K562 (cell line): ENCODE data around the gene TMEM121B. TPM values are rescaled to one million over a fixed set of nuclear protein-coding genes. Genes with fewer than 3 reads are reported as not detected.

Experiments used
- ARID1B ChIP-seq: fragments of 450-650 bp; IDR thresholded peaks from 2 replicates; pipeline ENCODE4 v1.6.1; 2016; ENCODE audit warnings: antibody characterized with exemption, mild to moderate bottlenecking, inconsistent platforms
- CBX8 ChIP-seq: fragments of 200-600 bp; sonication (generic); IDR thresholded peaks from 2 replicates; pipeline ENCODE4 v1.6.1; 2012; ENCODE audit warnings: borderline replicate concordance, mixed run types, low read depth, mild to moderate bottlenecking, moderate library complexity, mixed read lengths, low read length, control low read depth, inconsistent platforms; ENCODE audit not compliant: poor library complexity, severe bottlenecking; ENCODE audit errors: extremely low read depth
- CCAR2 ChIP-seq: fragments of 200-400 bp; formaldehyde crosslinking; IDR thresholded peaks from 2 replicates; pipeline ENCODE4 v1.6.1; 2017; ENCODE audit warnings: mild to moderate bottlenecking, low read depth, low read length
- CTBP1 ChIP-seq: fragments of 450-650 bp; IDR thresholded peaks from 2 replicates; pipeline ENCODE4 v1.6.1; 2016; ENCODE audit warnings: borderline replicate concordance
- EWSR1 ChIP-seq: fragments of 450-650 bp; IDR thresholded peaks from 2 replicates; pipeline ENCODE4 v1.6.1; 2018; ENCODE audit warnings: borderline replicate concordance, mild to moderate bottlenecking, low read depth, moderate library complexity; ENCODE audit not compliant: partially characterized antibody
- GTF2A2 ChIP-seq: IDR thresholded peaks from 2 replicates; pipeline ENCODE4 v1.6.1; 2016; ENCODE audit warnings: mild to moderate bottlenecking, missing genetic modification characterization, missing compliant biosample characterization
- HDAC3 ChIP-seq: fragments of 450-650 bp; IDR thresholded peaks from 2 replicates; pipeline ENCODE4 v1.6.1; 2018; ENCODE audit warnings: borderline replicate concordance, mild to moderate bottlenecking, moderate library complexity; ENCODE audit not compliant: partially characterized antibody
- HMG20B ChIP-seq: fragments of 250-450 bp; sonication (Bioruptor Pico); IDR thresholded peaks from 2 replicates; pipeline ENCODE4 v1.5.0; 2021; ENCODE audit warnings: mild to moderate bottlenecking
- JUNB ChIP-seq: fragments of 450-650 bp; formaldehyde crosslinking; conservative IDR thresholded peaks from 2 replicates; pipeline ENCODE4 v1.4.0; 2020; ENCODE audit warnings: mild to moderate bottlenecking
- MEIS2 ChIP-seq: fragments of 450-650 bp; IDR thresholded peaks from 2 replicates; pipeline ENCODE4 v1.6.1; 2014; ENCODE audit warnings: mild to moderate bottlenecking; ENCODE audit not compliant: partially characterized antibody
- NBN ChIP-seq: fragments of 450-650 bp; IDR thresholded peaks from 2 replicates; pipeline ENCODE4 v1.6.1; 2016; ENCODE audit warnings: low read depth, mild to moderate bottlenecking
- NCOA4 ChIP-seq: fragments of 450-650 bp; IDR thresholded peaks from 2 replicates; pipeline ENCODE4 v1.6.1; 2018; ENCODE audit warnings: mild to moderate bottlenecking; ENCODE audit not compliant: partially characterized antibody
- NFRKB ChIP-seq: fragments of 450-650 bp; IDR thresholded peaks from 2 replicates; pipeline ENCODE4 v1.6.1; 2016; ENCODE audit warnings: low read depth
- NR2C2 ChIP-seq, 2 experiments: fragments of 200-800 bp in 1 of 2; sonication (Bioruptor generic) in 1 of 2; sonication (generic) in 1 of 2; formaldehyde crosslinking in 1 of 2; IDR thresholded peaks; 2 replicates each; pipeline versions ENCODE4 v1.6.1 to v1.8.0; 2016 to 2022; ENCODE audit warnings: mild to moderate bottlenecking in 1 of 2, missing compliant biosample characterization in 1 of 2, missing genetic modification characterization in 1 of 2, missing genetic modification reagents in 1 of 2
- NR2F6 ChIP-seq: fragments of 450-650 bp; formaldehyde crosslinking; IDR thresholded peaks from 2 replicates; pipeline ENCODE4 v1.4.0; 2020; ENCODE audit warnings: mild to moderate bottlenecking
- PHB ChIP-seq: fragments of 250-450 bp; sonication (Bioruptor Pico); IDR thresholded peaks from 2 replicates; pipeline ENCODE4 v1.5.0; 2021
- RBBP5 ChIP-seq: fragments of 200-600 bp; sonication (generic); IDR thresholded peaks from 2 replicates; pipeline ENCODE4 v1.6.1; 2012; ENCODE audit warnings: borderline replicate concordance, mild to moderate bottlenecking, low read length, control low read depth, inconsistent platforms; ENCODE audit not compliant: insufficient read depth, poor library complexity, severe bottlenecking
- RBFOX2 ChIP-seq: fragments of 200-400 bp; formaldehyde crosslinking; IDR thresholded peaks from 2 replicates; pipeline ENCODE4 v1.6.1; 2017; ENCODE audit warnings: low read depth, mild to moderate bottlenecking, low read length, moderate library complexity
- RBM15 ChIP-seq: fragments of 200-400 bp; formaldehyde crosslinking; IDR thresholded peaks from 2 replicates; pipeline ENCODE4 v1.6.1; 2018; ENCODE audit warnings: mild to moderate bottlenecking, low read length, moderate library complexity; ENCODE audit not compliant: insufficient read depth
- SIRT6 ChIP-seq: IDR thresholded peaks from one replicate; pipeline ENCODE4 v1.6.1; 2012; ENCODE audit warnings: low read depth, mild to moderate bottlenecking, control low read depth, inconsistent platforms, low read length, moderate library complexity
- SP1 ChIP-seq: sonication (generic); formaldehyde crosslinking; IDR thresholded peaks from 2 replicates; pipeline ENCODE4 v1.8.1; 2022; ENCODE audit warnings: mild to moderate bottlenecking, missing genetic modification reagents
- STAG1 ChIP-seq: sonication (generic); formaldehyde crosslinking; IDR thresholded peaks from 2 replicates; pipeline ENCODE4 v1.5.0; 2020; ENCODE audit warnings: missing genetic modification reagents, borderline replicate concordance
- ZNF717 ChIP-seq: fragments of 250-450 bp; sonication (Bioruptor Pico); IDR thresholded peaks from 2 replicates; pipeline ENCODE4 v1.5.0; 2021
- ZNF830 ChIP-seq: fragments of 250-450 bp; sonication (Bioruptor Pico); IDR thresholded peaks from 2 replicates; pipeline ENCODE4 v1.5.0; 2021; ENCODE audit warnings: mild to moderate bottlenecking
- polyA plus RNA-seq, 8 experiments: library from polyadenylated mRNA; depleted of rRNA in 4 of 8; stranded (reverse) in 5 of 8; unstranded in 3 of 8; fragments of >200 nt; fragmentation: Nextera tagmentation in 2 of 8; fragmentation: Illumina TruSeq in 1 of 8; extraction: Ambion mirVana in 2 of 8; extraction: Trizol in 1 of 8; gene quantifications; 2 replicates each; pipeline versions ENCODE4 v1.2.1 to v1.2.3, GENCODE V29; 2011 to 2014; ENCODE audit warnings: inconsistent platforms in 1 of 8, missing spikeins in 1 of 8
- total RNA-seq, 7 experiments: library from RNA; depleted of rRNA in 6 of 7; stranded (reverse); fragments of >200 nt in 6 of 7; fragmentation: Illumina TruSeq in 2 of 7; extraction: Trizol in 2 of 7; gene quantifications; 2 replicates each; pipeline versions ENCODE4 v1.2.1 to v1.2.3, GENCODE V29; 2011 to 2021; ENCODE audit warnings: low replicate concordance in 1 of 7
- TF ChIP-seq, protein P1 (sequence below): fragments of 250-450 bp; sonication (Bioruptor Pico); IDR thresholded peaks from 2 replicates; pipeline ENCODE4 v1.5.1; 2021; ENCODE audit warnings: mild to moderate bottlenecking
- TF ChIP-seq, protein P2 (sequence below): fragments of 450-650 bp; IDR thresholded peaks from 2 replicates; pipeline ENCODE4 v1.7.1; 2018; ENCODE audit warnings: mild to moderate bottlenecking, low read depth; ENCODE audit not compliant: partially characterized antibody

Gene TMEM121B
- total and polyA plus RNA-seq, 9 of the 15 experiments (the other 6 are each of a cell fraction or from before 2014, with no cell fraction given) = 0.03 to 0.07 (median 0.03) TPM; not detected in 6

DNA sequence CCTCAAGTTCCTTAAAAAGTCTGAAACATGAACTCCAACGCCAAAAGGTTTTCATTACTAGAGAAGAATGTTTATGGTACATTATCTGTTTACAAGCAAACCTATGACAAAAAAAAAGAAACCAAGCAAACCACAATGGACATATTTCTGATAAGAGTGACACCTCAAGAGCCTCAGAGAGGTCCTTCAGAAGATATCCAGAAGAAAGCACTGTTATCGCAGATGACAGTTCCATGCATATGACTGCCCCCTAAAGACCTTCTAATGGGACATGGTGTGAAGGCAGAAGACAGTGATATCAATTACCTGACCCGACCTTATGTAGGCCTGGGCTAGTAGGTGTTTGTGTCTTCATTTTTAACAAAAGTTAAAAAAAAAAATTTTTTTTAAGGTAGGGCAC, 34.8 kb upstream of the TMEM121B start (continued):
- TF ChIP-seq, protein P1, sequence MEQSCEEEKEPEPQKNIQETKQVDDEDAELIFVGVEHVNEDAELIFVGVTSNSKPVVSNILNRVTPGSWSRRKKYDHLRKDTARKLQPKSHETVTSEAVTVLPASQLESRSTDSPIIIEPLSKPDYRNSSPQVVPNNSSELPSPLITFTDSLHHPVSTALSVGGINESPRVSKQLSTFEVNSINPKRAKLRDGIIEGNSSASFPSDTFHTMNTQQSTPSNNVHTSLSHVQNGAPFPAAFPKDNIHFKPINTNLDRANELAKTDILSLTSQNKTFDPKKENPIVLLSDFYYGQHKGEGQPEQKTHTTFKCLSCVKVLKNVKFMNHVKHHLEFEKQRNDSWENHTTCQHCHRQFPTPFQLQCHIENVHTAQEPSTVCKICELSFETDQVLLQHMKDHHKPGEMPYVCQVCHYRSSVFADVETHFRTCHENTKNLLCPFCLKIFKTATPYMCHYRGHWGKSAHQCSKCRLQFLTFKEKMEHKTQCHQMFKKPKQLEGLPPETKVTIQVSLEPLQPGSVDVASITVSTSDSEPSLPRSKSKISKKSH = no peak
- no peak for TF ChIP-seq NBN
- no peak for TF ChIP-seq CBX8
- TF ChIP-seq HMG20B (CRISPR knock-in tag) = no peak
- TF ChIP-seq SIRT6 = no peak
- no peak for TF ChIP-seq HDAC3
- TF ChIP-seq NFRKB = no peak
- no peak for TF ChIP-seq SP1
- no peak for TF ChIP-seq STAG1 (CRISPR knock-in tag)
- TF ChIP-seq JUNB (CRISPR knock-in tag) = no peak
- no peak for TF ChIP-seq NCOA4
- TF ChIP-seq RBFOX2 = no peak
- peak; percentile 81 for TF ChIP-seq ARID1B
- TF ChIP-seq CTBP1 = 0 out of 2 replicates have a peak, but pooled peaks have one; percentile 42
- no peak for TF ChIP-seq ZNF717 (CRISPR knock-in tag)
- TF ChIP-seq MEIS2 = peak; percentile 89
- TF ChIP-seq, protein P2, sequence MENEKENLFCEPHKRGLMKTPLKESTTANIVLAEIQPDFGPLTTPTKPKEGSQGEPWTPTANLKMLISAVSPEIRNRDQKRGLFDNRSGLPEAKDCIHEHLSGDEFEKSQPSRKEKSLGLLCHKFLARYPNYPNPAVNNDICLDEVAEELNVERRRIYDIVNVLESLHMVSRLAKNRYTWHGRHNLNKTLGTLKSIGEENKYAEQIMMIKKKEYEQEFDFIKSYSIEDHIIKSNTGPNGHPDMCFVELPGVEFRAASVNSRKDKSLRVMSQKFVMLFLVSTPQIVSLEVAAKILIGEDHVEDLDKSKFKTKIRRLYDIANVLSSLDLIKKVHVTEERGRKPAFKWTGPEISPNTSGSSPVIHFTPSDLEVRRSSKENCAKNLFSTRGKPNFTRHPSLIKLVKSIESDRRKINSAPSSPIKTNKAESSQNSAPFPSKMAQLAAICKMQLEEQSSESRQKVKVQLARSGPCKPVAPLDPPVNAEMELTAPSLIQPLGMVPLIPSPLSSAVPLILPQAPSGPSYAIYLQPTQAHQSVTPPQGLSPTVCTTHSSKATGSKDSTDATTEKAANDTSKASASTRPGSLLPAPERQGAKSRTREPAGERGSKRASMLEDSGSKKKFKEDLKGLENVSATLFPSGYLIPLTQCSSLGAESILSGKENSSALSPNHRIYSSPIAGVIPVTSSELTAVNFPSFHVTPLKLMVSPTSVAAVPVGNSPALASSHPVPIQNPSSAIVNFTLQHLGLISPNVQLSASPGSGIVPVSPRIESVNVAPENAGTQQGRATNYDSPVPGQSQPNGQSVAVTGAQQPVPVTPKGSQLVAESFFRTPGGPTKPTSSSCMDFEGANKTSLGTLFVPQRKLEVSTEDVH = no peak
- no peak for TF ChIP-seq EWSR1
- no peak for TF ChIP-seq RBM15
- no peak for TF ChIP-seq ZNF830 (CRISPR knock-in tag)
- no peak for TF ChIP-seq PHB (CRISPR knock-in tag)
- TF ChIP-seq GTF2A2 (tag) = no peak
- TF ChIP-seq CCAR2 = no peak
- no peak for TF ChIP-seq NR2C2 (CRISPR knock-in tag; IDR thresholded peaks at IDR 0.05)
- no peak for TF ChIP-seq NR2C2 (tag; IDR thresholded peaks at IDR 0.05)
- TF ChIP-seq RBBP5 = no peak
- TF ChIP-seq NR2F6 (CRISPR knock-in tag) = no peak
